ENCODE measurements around the gene NCKIPSD.

GRCh38 chr3:48688737-48689075 lies 3.0 kb upstream of the NCKIPSD start:
- no peak for TF ChIP-seq CTCF (IDR thresholded peaks at IDR 0.05)
- no peak for TF ChIP-seq POLR2A (IDR thresholded peaks at IDR 0.05)

Data from uterus (tissue), 2 donors.